GM21786 (cell line): ENCODE results near the gene SLC25A33.
"Not testable (repeated sequence)": the region's sequence is repeated elsewhere in the genome, so short reads cannot be mapped to it uniquely, and the experiment has no call there.

Source experiments
- ATAC-seq: cut with Tn5 transposase; IDR thresholded peaks from one replicate; pipeline ENCODE4 v1.9.1; 2021; ENCODE audit not compliant: unreplicated experiment

Gene SLC25A33

DNA sequence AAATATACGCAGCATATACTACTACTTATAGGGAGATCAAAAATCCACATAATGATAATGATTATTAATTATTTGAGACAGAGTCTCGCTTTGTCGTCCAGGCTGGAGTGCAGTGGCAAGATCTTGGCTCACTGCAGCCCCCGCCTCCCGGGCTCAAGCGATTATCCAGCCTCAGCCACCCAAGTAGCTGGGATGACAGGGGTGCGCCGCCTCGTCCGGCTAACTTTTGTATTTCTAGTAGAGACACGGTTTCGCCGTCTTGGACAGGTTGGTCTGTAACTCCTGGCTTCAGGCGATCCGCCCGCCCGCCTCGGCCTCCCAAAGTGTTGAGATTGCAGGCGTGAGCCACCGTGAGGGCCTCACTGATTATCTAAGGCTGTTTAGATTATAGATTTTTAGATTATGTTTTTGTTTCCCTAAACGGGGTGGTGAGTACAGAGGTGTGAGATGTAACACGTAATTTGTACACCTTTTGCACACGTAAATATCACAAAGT, 548 bp upstream of the SLC25A33 start:
- no peak for ATAC-seq

DNA sequence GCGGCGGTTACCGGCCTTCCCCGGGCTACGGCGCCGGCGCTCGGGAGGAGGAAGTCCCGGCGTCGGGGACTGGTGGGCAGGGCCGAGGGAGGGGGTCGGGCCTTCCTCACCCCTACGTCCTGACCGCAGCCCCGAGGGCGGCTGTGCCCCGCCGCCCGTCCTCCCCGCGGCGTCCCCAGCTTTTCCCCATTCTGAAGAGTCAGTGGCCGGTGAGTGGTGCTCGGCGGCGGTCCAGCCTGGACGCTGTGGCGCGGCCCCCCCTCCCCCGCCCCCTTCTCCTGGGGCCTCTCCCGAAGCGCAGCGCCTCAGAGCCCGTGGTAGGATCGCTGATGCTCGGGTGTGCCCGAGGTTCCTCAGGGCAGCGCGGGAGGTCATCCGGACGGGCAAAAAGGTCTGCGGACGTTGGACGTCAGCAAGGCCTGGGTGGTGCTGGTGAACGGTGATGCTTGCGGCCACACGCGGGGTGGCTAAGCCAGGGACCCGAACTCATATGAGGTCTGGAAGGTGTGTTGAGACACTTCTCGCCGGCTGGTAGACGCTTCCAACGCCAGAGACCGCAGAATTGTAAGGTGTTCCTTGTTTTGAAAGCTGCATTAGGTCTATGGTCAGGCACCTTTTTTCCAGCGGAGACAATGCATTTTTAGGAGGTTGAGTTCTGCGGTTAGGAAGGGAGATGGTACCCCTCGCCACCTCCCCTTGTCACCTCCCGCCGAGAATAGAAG, 725 bp downstream of the SLC25A33 start:
- peak; percentile 41 for ATAC-seq

DNA sequence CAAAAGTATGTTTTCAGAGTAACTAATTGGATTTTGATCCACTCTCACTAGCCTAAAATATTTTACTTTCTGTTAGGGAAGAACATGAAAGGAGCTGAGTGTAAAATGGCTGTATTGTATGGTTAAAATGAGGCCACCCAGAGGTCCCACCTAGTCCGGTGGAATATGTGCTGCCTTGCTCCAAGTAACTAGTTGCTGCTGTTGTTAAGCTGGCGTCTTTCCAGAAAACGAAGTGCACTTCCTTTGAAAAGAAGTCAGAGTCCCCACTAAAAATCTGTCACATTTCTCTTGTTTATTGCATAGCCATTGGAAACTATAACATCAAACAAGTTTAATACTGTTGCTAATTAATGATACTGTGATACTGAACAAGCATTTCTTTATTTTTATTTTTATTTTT, 3.2 kb downstream of the SLC25A33 start:
- ATAC-seq = no peak

DNA sequence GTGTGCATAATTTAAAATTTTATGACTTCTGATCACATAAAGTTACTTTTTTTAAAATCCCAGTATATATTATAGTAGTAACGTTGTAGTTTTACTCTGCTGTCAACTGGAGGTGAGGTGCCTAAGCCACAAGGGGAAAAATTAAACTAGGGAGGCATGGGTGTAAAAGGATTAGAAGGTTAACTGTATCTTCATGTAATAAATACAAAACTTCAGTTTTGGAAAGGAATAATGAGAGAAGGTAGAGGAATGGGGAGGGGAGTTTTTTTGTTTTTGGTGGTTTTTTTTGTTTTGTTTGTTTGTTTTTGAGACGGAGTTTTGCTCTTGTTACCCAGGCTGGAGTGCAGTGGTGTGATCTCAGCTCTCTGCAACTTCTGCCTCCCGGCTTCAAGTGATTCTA, 5.7 kb downstream of the SLC25A33 start:
- no peak for ATAC-seq

DNA sequence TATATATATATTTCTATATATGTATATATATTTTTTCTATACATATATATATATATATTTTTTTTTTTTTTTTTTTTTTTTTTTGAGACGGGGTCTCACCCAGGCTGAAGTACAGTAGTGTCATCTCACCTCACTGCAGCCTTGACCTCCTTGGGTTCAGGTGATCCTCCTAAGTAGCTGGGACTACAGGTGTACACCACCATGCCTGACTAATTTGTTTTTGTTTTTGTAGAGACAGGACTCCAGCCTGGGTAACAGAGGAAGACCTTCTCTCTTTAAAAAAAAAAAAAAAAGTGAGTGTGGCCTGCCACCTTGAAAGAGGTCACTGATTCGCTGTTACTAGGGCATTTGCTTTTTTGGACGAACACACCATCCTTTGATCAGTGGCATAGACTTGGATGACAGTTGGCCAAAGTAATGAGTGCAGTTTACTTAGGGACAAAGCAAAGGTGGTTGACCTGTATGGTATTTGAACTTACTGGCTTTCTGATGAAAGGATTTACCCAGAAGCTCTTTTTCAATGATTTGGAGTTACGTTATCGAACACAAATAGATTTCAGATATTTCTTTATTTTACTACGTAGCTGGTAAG, 10.8 kb downstream of the SLC25A33 start:
- no peak for ATAC-seq

DNA sequence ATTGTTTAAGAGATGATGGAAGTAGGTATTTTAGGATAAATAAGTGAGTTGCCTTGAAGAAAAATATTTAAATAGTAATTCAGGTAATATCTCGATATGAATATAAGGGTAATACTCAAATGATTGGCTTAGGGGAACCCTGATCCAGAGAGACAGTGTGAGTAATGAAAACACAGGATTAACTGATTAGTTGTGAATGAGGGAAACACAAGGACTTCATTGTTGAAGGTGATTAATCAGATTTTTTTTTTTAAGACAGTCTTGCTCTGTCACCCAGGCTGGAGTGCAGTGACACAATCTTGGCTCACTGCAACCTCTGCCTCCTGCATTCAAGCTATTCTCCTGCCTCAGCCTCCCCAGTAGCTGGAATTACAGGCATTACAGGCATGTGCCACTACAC, 12.7 kb downstream of the SLC25A33 start:
- no peak for ATAC-seq

DNA sequence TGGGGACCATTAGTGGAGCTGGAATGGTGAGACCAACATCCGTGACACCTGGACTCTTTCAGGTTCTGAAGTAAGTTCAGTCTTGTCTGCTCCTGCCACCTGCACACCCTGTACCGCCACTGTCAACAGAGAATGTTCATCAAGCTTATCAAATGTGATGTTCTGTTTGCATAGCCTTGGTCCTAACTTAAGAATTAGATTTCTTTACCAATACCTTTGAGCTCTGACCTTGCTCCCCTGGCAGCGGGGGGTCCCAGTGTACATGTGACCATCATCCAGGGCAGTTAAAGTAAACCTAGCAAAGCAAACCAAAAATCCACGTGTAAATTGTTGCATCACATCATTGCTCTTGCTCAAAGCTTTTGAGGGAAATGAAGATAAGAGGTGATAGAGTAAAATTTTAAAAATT, 14.5 kb downstream of the SLC25A33 start:
- no peak for ATAC-seq

DNA sequence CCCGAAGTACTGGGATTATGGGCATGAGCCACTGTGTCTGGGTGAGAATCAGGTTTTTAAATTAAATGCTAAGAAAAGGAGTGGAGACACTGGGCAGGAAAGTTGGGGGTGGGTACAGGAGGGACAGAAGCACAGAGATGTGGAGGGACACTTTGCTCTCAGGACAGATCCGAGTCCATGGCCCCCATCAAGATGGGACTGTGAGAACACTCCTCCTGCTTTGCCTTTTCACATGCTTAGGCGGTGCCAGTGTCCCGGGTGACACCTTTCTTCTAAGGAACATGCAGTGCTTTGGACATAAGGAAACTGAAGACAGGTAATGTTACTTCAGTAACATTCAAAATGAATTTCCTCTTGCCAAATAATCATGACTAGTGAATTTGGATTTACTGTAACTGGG, 16.7 kb downstream of the SLC25A33 start:
- ATAC-seq = no peak

DNA sequence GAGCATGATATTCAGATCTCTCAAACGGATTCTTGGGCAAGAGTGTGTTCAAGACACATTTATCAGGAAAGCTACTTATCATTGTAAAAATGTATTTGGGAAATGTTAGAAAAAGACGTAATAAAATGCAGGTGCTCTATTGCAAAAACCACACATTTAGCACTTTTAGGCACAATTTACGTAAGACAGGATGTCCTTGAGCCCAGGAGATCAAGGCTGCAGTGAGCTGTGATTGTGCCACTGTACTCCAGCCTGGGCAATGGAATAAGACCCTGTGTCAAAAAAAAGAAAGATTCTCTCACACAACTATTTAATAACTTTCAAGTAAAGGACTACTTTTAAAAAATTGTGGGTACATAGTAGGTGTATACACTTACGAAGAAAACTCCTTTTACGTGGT, 18.4 kb downstream of the SLC25A33 start:
- ATAC-seq = no peak

DNA sequence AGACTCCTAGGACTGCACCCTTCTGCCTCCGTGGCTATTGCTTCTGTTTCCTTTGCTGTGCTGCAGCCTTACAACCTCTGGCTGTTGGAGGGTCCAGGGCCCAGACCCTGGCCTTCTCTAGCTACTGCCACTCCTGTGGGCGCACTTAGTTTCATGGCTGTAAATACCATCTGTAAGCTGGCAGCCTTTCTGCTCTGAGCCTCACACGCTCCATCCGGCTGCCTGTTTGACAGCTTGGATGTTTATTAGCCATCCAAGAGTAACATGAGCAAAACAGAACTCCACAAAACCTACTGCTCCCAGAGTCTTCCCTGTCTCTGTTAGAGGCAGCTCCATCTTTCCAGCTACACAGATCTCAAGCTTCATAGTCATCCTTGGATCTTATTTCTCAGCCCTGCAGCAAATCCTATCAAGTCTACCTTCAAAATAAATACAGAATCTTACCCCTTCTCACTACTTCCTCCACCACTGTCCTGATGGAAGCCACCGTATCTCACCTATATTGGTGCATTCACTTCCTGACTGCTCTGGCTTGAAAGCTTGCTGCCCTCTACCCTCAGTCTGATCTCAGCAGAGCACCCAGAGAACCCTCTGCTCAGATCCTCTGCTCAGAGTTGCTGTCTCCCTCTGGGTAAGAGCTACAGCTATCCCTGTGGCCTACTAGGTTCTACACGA, 19.1 kb downstream of the SLC25A33 start:
- ATAC-seq = no peak

DNA sequence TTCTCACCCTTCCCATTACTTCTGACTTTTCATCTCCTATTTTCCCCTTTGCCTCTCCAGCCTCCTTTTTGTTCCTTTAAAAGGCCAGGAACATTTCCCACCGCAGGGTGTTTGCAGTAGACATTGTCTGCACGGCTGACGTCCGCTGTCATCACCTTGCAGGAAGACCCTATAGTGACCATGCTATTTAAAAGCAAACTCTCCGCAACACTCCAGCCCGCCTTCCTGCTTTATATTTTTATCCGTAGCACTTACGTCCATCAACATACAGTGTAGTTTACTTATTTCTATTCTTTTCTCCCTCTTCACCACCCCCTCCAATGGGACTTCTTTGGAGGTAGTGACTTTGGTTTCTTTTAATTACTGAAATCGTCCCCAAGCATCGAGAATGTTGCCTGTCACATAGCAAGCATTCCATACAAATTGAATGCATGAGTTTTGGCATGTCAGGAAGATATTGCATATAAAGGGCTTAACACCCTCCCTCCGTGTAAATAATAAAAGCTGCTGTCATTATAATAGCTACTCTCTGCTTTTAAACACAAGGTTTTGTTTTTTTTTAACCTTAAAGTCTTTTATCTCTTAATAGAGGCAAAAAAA, 19.8 kb downstream of the SLC25A33 start:
- no peak for ATAC-seq

DNA sequence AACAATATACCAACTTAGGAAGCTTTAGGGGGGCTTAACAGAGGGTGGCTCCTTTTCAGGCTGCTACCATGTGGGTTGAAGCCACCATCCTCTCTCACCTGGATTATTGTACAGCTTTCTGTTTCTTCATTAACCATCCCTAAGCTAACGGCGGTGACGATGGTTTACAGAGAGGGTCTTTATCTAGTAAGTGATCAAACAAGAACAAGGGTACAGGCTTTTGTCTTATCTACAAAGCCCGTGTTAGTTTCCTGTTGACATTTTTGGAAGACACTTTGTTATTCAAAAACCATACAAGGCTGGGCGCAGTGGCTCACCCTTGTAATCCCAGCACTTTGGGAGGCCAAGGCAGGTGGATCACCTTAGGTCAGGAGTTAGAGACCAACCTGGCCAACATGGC, 20.4 kb downstream of the SLC25A33 start:
- ATAC-seq = no peak

DNA sequence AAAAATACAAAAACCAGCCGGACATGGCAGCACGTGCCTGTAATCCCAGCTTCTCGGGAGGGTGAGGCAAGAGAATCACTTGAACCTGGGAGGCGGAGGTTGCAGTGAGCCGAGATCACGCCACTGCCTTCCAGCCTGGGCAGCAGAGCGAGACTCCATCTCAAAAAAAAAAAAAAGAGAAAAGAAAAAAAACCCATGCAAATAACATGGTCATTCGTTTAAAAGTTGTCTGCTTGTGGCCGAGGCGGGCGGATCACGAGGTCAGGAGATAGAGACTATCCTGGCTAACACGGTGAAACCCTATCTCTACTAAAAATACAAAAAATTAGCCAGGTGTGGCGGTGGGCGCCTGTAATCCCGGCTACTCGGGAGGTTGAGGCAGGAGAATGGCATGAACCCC, 20.8 kb downstream of the SLC25A33 start:
- ATAC-seq = not testable (repeated sequence)

DNA sequence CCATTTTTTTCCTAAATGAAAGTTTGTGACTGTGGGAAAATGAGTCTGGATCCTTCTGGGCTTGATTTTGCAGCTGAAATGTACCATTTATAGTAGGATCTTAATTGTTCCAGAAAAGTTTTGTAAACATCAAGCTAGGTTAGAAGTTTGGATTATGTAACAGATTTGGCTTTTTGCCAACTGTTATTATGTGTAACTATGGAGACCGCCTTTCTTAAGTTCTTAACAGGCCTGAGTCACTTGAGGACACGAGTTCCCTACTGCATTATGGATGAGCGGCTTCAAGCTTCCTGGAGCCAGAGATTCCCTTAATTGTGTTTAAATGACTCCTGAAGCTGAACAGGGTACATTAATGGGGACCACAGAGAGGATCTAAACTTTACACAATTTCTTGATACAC, 22.2 kb downstream of the SLC25A33 start:
- ATAC-seq = no peak

DNA sequence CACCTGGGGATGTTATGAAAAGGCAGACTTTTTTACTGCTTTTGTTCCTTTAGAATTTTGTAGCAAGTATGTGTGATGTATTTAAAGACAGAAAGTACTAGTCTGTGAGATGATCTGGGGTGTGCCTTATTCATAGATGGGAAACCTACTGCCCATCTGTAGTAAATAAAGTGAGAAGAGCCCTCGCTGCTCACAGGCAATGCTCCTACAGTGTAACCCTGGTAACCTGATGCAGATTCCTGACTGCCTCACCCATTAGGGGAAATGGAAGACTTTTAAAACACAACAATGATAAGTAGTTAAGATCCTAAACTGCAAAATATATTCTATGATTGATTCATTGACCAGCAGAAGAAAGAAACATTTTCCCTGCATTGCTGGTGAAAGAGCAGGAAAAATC, 30.0 kb downstream of the SLC25A33 start:
- no peak for ATAC-seq

DNA sequence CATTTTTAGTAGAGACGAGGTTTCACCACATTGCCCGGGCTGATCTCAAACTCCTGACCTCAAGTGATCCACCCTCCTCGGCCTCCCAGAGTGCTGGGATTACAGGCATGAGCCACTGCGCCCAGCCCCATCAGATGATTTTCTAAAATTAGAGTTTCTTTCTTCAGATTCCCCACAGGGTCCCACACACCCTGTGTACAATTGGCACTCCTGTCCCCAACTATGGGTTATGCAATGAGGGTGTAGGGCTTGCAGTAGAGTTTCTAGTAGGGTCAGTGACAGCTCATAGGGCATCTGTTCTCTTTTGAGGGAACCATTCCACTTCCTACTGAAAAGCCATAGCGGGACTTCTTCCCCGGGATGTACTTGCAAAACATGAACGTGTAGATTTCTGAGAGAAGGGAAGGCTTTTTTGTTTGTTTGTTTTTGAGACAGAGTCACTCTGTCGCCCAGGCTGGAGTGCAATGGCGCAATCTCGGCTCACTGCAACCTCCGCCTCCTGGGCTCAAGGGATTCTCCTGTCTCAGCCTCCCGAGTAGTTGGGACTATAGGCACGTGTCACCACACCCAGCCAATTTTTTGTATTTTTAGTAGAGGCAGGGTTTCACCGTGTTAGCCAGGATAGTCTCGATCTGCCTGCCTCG, 31.7 kb downstream of the SLC25A33 start:
- ATAC-seq = not testable (repeated sequence)

DNA sequence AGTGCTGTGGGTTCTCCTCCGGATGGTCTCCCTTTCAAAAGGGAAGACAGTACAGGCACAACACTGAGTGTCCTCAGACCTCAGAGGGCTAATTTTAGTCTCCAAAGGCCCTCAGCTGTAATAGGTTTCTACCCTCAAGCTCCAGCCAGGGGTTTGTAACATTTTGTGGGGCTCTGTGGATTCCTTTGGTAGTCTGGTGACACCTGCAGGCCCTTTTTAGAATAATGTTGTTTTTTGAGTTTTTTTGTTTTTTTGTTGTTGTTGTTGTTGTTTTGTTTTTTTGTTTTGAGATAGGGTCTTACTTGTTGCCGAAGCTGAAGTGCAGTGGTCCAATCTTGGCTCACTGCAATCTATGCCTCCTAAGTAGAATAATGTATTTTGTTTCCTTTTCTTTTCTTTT, 34.5 kb downstream of the SLC25A33 start:
- no peak for ATAC-seq

DNA sequence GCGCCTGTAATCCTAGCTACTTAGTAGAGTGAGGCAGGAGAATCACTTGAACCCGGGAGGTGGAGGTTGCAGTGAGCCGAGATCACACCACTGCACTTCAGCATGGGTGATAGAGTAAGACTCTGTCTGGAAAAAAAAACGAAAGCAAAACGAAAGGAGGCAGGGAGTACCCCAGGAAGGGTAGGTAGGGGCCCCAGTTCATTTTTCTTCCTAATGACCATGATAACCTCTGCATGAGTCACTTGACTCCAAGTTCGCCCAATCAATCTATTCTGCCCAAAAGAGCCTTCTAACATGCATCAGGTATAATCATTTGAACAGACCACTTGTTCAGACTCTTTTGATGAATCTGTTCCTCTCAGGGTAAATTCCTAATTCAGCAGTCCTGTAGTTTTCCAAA, 36.2 kb downstream of the SLC25A33 start:
- ATAC-seq = no peak

DNA sequence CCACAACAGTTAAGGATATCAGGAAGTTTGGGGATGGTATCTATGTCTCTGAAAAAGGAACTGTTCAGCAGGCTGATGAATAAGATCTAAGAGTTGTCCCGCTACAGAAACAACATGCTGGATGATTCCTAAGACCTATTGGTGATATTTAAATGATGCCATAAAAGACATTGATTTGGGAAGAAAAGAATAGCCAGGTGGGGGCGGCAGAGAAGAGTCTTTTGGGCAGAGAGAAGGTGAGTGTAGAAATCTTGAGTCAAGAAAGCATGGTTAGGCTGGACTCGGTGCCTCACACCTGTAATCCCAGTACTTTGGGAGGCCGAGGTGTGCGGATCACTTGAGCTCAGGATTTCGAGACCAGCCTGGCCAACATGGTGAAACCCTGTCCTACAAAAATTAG, 37.6 kb downstream of the SLC25A33 start:
- ATAC-seq = no peak

DNA sequence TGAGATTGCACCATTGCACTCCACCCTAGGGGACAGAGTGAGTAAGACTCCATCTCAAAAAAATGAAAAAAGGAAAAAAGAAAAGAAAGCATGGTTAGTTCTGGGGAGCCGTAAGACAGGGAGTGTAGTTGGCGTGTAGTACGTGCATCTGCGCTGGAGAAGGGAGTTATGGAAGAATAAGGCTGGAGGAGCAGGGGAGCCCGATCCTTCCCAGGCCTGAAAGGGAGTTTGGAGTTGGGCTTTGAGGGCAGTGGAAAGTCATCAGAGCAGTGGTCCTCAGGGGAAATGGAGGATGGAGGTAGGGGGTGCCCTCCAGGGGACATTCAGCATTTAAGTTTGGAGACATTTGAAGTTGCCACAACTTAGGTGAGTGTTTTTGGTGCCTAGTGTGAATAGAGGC, 38.2 kb downstream of the SLC25A33 start:
- ATAC-seq = no peak

DNA sequence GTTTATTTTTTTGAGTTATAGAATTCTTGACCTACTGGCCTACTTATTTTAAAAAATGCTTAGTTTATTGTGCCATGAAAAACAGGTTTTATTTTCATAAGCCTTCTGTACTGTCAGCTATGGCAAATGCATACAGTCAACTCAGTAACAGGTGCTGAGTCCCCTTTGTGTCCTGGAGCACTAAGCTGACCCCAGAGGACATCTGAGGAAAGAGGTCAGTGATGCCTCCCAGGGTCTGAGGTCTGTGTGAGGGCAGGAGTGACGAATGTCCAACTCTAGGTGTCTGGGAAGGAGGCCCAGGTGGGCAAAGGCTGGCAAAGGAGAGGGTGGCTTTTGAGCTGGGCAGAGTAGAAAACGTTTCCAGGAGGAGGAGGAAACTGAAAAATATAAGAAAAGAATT, 41.7 kb downstream of the SLC25A33 start:
- no peak for ATAC-seq
